Left ventricle myocardium inferior (tissue), 1 donor: ENCODE data around the gene TNFSF11. TPM values are rescaled to one million over a fixed set of nuclear protein-coding genes. Genes with fewer than 3 reads are reported as not detected.

Experiments used
- DNase-seq: peaks from one replicate; pipeline ENCODE4 v3.0.0-alpha.2; 2020
- H3K27ac ChIP-seq: fragments of 200-600 bp; replicated peaks from 2 replicates; pipeline ENCODE4 v1.8.0; 2021
- H3K27me3 ChIP-seq: fragments of 200-600 bp; 2 replicates; pipeline ENCODE4 v1.8.0; 2021; ENCODE audit warnings: low read depth
- H3K36me3 ChIP-seq: fragments of 200-600 bp; 2 replicates; pipeline ENCODE4 v1.8.0; 2021
- H3K4me1 ChIP-seq: fragments of 200-600 bp; 2 replicates; pipeline ENCODE4 v1.8.0; 2021
- H3K4me3 ChIP-seq: fragments of 200-600 bp; 2 replicates; pipeline ENCODE4 v1.8.0; 2021; ENCODE audit warnings: mild to moderate bottlenecking, moderate library complexity
- H3K9me3 ChIP-seq: fragments of 200-600 bp; replicated peaks from 2 replicates; pipeline ENCODE4 v1.8.0; 2021
- CTCF ChIP-seq: fragments of 200-600 bp; IDR thresholded peaks from 2 replicates; pipeline ENCODE4 v1.8.0; 2021; ENCODE audit warnings: antibody characterized with exemption, mild to moderate bottlenecking, borderline replicate concordance
- intact Hi-C: fragments of 100-400 bp; cut with micrococcal nuclease; formaldehyde crosslinking; loops from one replicate; pipeline ENCODE4 v1.11.0; 2022
- total RNA-seq: library from RNA; stranded (reverse); fragmentation: NEBNext Ultra II Directional; extraction: Animal tissue kit (Norgen Biotek cat#: 25700); gene quantifications from one replicate; pipeline ENCODE4 v1.2.1, GENCODE V29; 2021
- donor health status: DM: no; HTN: yes; CAD: no; lungs with severe emphysema.

Gene TNFSF11
- total RNA-seq, 1 donor from 2014 or later: not detected

- peaks cover 64% of the 10 kb centered on the region for H3K27me3 ChIP-seq
- intact Hi-C loops: no loop called here
- no peaks in the 10 kb centered on the region for H3K36me3 ChIP-seq
- no peak for TF ChIP-seq CTCF
- no peaks in the 10 kb centered on the region for H3K9me3 ChIP-seq
- DNase-seq: no peak
- no peak overlapping the region for H3K4me3 ChIP-seq
- H3K4me1 ChIP-seq: no peaks in the 10 kb centered on the region
- no peak overlapping the region for H3K27ac ChIP-seq
These were observed 19.3 kb downstream of the TNFSF11 start for GRCh38 chr13:42592915-42593900.

GRCh38 chr13:42594481-42595252, 20.7 kb downstream of the TNFSF11 start:
- peak; percentile 88 for TF ChIP-seq CTCF
- no peak overlapping the region for H3K27ac ChIP-seq
- H3K4me3 ChIP-seq: no peak overlapping the region
- no peaks in the 10 kb centered on the region for H3K9me3 ChIP-seq
- intact Hi-C loops: no loop called here
- DNase-seq: no peak
- H3K27me3 ChIP-seq: peaks cover 64% of the 10 kb centered on the region
- no peaks in the 10 kb centered on the region for H3K4me1 ChIP-seq
- H3K36me3 ChIP-seq: no peaks in the 10 kb centered on the region

- intact Hi-C loops: no loop called here
- Histone ChIP-seq H3K9me3 (no peaks in the 10 kb centered on the region), H3K36me3 (no peaks in the 10 kb centered on the region), H3K4me1 (no peaks in the 10 kb centered on the region), H3K27ac (no peak overlapping the region), H3K4me3 (no peak overlapping the region), H3K27me3 (peaks cover 58% of the 10 kb centered on the region)
- TF ChIP-seq CTCF: no peak
- DNase-seq: no peak
These were observed 21.3 kb downstream of the TNFSF11 start for GRCh38 chr13:42595253-42595571.

GRCh38 chr13:42597505-42597904, 23.6 kb downstream of the TNFSF11 start:
- Histone ChIP-seq H3K4me1 (no peaks in the 10 kb centered on the region), H3K27ac (no peak overlapping the region), H3K27me3 (peaks cover 36% of the 10 kb centered on the region), H3K9me3 (no peaks in the 10 kb centered on the region), H3K4me3 (no peak overlapping the region), H3K36me3 (no peaks in the 10 kb centered on the region)
- no peak for TF ChIP-seq CTCF
- DNase-seq: no peak
- intact Hi-C loops: no loop called here

- Histone ChIP-seq H3K4me3 (no peak overlapping the region), H3K27me3 (peaks cover 22% of the 10 kb centered on the region), H3K27ac (no peak overlapping the region), H3K4me1 (no peaks in the 10 kb centered on the region), H3K36me3 (no peaks in the 10 kb centered on the region), H3K9me3 (no peaks in the 10 kb centered on the region)
- intact Hi-C loops: no loop called here
- DNase-seq: no peak
- no peak for TF ChIP-seq CTCF
These were observed 27.0 kb downstream of the TNFSF11 start for GRCh38 chr13:42600943-42601342.
